Stimulated activated CD8-positive, alpha-beta memory T cell treated with anti-CD3 and anti-CD28 coated beads, Interleukin-15, amount 100 ng/mL, for 24 hours (primary cell): Measurements from ENCODE around the gene GPX4.

Experiments used
- DNase-seq: peaks from one replicate; pipeline ENCODE4 v3.0.0-alpha.2; 2020; ENCODE audit warnings: low read depth

The GPX4 gene

DNA sequence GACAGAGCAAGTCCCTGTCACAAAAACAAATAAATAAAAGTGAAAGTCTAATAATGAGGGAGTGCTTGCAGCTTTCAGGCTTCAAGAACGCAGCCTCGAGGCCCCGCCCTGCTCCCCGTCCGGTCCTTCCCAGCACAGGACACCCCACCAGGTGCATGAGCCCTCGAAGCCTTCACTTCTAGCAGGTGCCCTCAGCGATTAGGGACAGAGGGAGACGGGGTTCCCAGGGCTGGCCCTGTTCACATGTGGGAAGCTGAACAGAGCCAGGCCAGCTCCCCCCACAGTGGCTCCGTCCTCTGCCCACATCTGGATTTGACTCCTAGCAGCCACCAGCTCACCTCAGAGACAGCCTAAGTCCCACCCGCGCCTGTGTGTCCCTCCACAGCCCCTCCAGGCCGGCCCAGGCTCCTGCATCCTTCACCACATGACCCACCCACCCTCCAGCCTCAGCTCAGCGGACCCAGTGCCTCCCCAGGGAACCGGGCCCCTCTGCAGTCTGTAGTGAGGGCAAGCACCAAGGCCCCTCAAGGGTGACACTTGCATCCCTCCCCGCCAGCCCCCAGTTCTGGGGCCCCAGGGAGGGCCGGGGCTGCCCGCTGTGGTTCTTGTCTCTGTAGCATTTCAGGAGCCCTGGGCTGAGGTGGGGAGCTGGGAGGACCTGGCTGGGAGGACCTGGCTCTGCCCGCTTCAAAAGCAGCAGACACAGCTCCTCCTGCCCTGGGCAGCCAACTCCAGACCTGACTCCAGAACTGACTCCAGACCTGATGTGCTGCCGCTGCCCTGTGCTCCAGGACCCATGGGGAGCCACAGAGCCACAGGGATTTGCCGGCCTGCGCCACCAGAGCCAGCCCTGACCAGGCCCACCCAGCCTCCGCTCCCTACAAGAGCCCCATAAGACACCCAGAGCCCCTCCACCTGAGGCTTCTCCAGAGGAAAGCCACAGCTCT is 27.2 kb downstream of the GPX4 start:
- no peak for DNase-seq

DNA sequence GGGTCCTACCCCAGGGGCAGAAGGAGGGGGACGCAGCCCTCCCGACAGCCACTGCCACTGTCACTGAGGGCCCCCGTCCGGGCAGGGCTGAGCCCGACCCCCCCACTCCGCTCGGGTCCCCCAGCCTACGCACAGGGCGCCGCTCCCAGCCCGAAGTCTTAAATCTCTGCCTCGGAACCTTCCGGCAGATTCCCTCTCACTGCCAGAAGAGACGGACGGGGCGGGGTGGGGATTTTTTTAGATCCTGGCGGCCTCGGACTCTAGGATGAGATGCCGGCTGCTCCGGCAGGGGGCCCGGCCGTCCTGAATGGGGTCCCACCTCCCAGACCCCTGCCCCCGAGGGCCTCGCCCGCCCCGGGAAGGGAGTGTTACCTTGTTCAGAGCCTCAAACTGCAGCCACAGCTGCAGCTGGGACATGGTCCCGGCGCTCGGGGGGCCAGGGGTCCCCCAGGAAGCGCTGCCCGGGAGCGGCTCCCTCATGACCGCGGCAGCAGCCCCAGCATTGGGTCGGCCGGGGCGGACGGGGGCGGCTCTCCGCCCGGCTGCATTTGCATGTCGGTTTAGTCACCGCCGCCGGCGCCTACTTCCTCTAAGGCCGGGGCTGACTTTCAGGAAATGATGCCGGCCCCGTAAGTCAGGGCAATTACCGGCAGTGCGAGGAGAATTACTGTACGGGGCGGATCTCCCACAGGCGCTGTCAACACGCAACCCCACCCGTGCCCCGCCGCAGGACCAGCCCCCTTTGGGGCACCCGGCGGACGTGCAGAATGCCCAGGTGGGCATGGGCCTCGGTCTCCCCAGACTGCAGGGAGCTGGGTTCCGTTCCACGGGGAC is 28.1 kb downstream of the GPX4 start:
- peak; percentile 70 for DNase-seq

DNA sequence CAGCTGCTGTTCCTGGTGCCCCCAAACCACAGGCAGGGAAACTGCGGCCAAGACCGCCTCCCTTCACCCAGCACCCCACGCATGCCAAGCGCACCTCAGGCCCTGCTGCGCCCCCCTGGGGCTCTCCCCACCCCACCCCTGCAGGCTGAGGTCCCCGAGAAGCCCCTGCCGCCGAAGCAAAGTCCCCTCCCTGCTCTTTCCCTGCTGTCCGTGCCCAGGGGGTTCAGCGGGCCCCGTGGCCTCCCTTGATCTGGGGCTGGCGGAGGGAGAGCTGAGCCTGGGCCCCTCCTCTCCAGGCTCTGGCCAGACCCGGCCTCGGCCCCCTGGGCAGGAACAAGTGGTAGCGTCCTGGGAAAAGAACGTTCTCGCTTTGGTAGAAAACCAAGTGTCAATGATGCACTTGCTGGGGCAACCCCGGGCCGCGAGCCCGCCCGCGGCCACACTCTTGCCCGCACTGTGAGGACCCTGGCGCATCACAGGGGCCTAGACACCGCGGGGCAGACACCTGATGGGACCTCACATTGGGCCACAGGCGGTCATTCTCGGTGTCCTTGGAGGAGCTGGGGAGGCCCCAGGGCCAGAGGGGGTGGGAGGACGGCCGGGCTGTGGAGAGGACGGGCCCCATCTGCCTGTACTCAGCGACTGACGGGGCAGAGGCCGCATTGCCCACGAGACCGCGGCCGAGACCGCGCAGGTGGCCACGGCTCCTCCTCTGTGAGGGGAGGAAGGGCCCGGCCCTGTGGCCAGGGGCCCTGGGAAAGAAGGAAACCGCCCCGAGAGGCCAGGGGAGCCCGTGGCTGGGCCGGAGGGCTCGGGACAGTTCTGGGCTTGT is 29.0 kb downstream of the GPX4 start:
- DNase-seq, result no peak

DNA sequence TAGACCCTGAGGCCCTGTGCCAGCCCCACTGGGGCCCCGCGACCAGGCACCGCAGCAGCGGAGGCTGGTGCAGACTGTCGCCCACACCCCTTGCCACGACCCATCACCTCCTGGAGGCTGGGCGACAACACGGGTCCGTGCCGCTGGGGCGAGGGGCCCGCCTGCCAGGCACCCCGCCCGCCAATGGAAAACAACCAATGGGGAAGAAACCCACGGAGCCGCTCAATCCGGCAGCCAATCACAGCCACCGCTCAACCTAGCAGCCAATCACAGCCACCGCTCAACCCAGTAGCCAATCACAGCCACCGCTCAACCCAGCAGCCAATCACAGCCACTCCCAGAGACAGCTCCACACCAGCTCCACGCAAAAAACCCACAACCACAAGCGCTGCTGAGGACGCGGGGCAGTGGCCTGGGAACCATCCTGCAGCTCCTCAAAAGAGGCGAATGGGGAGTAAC is 29.7 kb downstream of the GPX4 start:
- DNase-seq, result no peak

DNA sequence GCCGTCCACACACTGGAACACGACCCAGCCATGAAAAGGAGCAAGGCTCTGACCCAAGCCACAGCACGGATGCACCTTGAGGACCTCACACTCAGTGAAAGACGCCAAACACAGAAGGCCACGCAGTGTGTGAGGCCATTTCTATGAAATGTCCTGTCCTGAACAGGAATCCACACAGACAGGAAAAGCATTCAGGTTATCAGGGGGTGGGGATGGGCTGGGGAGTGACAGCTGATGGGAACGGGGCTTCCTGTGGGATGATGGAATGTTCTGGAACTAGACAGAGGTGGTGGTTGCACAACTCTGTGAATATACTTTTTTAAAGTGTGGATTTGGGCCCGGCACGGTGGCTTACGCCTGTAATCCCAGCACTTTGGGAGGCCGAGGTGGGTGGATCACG is 30.6 kb downstream of the GPX4 start:
- no peak for DNase-seq

DNA sequence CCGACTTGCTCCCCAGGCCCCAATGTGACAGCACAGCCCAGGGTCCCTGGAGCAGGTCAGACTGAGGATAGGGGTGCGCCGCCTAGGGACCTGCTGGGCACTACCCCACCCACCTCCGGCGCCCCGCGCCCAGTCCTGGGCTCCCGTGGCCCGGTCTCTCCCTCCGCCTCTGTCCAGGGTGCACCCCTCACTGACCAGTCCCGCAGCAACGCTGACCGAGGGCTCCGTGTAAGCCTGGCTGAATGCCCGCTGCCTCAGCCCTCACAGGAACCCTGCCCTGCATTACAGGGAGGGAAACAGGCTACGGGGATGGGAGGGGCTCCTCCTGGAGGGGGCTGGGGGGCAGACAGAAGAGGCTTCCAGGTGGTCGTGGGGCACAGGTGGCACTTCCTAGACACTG is 31.7 kb downstream of the GPX4 start:
- DNase-seq, result no peak

DNA sequence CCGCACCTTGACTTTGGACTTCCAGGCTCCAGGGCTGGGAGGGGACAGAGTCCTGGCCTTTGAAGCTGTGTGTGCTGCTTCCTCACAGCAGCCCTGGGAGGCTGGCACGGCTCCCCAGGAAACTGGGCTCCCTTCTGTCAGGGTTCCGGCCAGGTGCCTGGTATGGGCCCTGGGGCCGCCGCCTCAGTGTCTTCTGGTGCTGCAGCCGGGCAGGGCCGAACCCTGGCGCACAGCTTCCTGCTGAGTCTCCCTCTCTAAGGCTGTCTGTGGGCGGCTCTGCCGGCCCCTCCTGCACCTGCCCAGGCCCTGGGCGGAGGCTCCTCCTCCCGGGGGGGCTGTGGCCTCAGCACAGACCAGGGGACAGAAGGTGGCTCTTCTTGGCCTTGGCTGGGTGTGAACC is 32.4 kb downstream of the GPX4 start:
- no peak for DNase-seq

DNA sequence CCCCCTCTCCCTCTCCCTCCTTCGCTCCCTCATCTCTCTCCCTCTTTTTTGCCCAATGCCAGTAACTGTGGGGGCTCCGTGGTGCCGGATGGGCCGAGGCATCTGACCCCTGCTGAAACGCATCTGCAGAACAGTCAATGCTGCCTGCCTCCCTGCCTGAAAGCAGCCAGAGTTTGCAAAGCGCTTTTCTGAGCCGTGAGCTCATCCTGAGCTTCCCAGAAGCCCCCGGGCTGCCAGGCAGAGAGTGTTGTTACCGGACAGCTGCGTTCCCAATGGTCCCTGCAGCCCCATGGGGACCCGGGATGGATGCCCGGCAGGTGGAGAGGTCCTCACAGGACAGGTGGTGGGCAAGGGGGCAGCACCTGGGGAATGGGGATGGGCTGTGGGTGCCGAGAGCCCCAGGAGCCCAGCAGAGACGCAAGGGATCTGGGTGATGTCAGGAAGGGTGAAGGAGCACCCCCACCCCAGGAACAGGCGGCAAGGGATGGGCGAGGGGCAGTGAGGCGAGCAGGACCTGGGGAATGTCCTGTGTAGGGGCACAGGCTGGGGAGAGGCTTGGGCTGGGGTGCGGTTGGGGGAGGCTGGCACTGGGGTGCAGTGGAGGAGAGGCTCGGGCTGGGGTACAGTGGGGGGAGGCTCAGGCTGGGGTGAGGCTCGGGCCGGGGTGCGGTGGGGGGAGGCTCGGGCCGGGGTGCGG is 33.0 kb downstream of the GPX4 start:
- DNase-seq, result no peak

DNA sequence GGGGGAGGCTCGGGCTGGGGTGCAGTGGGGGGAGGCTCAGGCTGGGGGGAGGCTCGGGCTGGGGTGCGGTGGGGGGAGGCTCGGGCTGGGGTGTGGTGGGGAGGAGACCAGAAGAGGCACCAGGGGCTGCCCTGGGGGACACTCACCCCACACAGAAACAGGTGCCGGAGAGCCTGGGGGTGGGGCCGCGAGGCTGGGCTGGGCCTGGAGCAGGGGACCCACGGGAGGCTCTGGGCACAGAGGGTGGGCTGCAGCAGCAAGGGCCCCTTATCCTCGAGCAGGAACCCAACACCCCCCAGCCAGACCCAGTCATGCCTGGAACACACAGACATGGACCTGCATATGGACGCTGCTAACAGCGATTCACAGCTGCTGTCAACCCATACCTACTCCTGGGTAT is 34.3 kb downstream of the GPX4 start:
- DNase-seq, result no peak

DNA sequence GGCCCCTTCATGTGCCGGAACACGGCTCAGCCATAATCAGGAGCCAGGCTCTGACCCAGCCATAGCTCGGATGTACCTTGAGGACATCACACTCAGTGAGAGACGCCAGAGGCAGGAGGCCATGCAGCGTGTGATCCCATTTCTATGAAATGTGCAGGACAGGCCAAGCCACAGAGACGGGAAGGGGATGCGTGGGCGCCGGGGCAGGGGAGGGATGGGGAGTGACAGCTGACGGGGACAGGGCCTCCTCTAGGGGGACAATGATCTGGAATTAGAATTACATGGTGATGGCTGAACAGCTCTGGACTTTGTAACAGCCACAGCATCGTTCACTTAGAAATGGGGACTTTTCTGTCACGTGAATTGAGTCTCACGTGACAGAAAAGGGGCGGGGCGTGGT is 35.3 kb downstream of the GPX4 start:
- DNase-seq, result no peak

DNA sequence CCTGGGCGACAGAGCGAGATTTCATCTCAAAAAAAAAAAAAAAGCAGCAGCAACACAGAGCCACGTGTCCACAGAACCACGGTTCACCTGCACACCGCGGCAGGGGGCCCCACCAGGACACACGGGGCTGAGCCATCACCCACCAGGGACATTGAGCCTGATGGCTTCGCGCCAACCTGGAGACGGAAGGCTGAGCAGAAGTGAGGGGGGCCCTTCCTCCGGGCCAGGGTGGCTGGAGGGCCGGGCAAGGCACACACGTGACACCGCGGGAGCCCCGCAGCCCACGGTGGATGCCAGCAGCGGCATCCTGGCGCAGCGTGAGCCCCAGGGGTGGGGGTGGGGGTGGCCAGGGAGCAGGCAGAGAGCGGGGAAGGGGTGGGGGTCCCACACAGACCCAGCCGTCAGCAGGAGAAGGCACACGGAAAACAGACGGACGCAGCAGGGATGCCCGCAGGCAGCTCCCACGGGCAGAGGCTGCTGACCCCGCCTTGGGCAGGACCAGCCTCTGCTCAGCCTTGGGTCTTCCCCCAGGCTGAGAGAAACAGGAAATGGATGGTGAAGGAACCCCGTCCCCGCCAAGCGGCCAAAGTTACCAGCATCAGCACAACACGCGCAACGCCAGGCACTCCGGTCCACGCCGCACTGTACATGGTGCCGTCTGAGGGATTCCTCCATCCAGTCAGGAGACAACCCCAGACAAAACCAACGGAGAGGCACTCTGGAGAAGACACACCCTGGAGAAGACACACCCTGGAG is 36.7 kb downstream of the GPX4 start:
- DNase-seq, result no peak

DNA sequence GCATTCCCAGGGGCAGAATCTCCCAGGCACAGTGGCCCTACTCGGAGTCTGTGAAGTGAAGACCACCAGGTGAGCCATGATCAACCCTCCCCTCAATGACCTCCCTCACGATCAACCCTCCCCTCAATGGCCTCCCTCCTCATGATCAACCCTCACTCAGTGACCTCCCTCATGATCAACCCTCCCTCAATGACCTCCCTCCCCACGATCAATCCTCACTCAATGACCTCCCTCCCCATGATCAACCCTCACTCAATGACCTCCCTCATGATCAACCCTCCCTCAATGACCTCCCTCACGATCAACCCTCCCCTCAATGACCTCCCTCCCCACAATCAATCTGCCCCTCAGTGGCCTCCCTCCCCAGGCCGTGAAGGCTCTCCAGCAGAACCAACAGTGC is 38.1 kb downstream of the GPX4 start:
- DNase-seq, result no peak

DNA sequence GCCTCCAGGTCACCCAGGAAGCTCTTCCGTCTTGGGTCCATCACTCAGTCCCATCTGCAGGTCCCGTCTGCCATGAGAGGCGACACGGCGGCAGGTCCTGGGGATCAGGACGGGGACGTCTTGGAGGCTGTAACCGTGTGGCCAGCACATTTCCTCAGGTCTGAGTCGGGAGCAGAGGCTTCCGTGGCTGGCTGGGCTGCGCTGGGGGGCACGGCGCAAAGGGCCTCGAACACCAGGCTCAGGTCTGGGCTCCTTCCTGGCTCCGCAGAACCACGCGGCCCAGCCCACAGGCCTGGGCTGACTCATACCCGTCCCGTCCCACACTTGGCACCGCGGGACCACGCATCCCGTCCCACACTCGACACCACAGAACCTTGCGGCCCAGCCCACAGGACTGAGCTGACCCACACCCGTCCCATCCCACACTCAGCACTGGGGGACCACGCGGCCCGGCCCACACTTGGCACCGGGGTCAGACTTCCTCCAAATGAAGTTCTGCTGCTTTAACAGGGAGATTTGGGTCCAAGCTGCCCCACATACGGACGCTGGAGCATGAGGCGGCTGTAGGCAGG is 40.1 kb downstream of the GPX4 start:
- no peak for DNase-seq

DNA sequence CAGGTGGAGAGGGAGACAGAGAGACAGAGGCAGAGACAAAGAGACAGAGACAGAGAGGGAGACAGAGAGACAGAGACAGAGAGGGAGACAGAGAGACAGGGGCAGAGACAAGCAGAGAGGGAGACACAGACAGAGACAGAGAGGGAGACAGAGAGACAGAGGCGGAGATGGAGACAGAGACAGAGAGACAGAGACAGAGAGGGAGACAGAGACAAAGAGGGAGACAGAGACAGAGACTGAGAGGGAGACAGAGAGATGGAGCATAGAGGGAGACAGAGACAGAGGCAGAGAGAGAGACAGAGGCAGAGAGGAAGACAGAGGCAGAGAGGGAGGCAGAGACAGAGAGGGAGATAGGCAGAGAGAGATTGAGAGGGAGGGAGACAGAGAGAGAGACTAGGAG is 40.9 kb downstream of the GPX4 start:
- DNase-seq, result no peak

DNA sequence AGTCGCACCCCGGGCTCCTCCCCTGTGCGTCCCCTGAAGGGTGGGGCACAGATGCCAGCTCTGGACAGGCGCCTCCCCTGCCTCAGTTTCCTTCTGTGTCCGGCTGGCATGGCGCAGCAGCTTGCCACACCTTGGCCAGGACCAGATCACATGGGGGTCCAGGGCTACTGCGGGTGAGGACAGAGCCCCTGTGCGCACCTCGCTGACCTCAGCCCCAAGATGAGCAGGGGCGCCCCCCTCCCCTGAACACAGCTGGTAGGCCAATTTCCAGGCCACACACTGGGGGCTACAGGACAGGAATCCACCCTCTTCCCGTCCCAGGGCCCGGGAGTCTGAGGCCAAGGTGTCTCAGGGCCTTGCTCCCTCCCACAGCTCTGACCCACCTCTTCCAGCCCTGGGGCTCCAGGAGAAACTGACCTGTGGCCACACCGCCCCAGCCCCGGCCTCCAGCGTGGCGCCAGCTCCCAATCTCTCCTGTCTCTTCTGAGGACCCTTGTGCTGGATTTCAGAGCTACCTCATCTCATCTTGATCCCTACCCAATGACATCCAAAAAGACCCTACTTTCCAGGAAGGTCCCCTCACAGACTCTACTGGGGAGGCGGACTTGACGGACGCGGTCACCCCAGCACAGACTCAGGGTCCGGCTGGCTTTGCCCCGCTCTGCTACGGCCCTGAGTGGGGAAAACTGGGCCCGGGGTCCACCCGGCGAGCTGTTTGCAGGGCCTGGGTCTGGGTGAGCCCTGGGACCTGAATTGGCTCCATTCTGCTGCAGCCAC is 42.0 kb downstream of the GPX4 start:
- no peak for DNase-seq

DNA sequence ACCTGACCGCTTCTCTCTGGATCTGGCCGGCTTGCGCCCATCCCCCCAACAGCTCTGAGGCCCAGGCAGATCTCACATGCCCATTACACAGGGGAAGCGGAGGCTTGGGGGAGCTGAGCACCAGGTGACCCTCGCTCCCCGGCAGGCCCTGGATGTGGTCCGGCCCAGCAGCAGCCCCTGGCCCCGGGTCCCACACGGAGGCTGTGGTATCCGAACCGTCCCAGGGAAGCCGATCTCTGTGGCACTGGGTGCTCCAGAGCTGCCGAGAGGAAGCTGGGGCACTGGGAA is 42.6 kb downstream of the GPX4 start:
- no peak for DNase-seq

DNA sequence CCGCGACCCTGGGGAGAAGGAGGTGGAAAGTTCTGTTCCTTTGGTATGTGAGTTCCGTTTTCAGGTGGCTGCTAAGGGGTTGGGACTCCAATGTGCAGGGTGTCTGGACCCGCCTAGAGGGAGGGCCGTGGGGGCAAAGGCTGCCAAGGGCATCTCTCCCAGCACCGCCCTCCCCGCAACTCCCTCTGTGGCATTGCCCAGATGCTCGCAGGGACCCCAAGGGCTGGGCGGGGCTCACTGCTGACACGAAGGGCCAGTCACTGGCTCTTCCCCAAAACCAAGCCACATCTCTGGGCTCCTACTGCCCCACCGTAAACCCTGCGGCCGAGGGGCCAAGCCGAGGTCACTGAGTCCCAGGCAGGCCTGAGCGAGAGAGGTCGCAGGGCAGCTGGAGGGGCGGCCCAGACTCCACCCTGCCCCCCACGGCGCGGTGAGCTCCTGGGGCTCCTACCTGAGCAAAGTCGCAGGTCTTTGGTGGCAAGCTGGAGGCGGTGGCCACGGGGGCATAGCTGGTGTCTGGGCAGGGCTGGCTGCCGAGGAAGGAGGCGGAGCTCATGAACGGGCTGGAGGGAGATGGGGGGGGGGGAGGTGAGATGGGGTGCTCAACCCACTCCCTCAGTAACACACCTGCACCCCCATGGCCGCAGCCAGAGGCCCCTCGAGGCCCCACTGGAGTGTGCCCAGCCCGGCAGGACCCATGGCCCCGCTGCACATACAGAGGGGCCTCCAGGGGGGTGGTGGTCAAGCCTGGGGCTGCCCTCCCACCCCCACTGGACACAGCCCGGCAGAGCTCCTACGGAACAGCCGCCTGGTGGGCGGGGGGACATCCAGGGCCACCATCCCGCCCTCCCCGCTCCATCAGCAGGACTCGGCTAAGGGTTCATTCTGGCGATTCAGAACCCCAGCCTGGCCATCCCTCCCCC is 43.3 kb downstream of the GPX4 start:
- no peak for DNase-seq

DNA sequence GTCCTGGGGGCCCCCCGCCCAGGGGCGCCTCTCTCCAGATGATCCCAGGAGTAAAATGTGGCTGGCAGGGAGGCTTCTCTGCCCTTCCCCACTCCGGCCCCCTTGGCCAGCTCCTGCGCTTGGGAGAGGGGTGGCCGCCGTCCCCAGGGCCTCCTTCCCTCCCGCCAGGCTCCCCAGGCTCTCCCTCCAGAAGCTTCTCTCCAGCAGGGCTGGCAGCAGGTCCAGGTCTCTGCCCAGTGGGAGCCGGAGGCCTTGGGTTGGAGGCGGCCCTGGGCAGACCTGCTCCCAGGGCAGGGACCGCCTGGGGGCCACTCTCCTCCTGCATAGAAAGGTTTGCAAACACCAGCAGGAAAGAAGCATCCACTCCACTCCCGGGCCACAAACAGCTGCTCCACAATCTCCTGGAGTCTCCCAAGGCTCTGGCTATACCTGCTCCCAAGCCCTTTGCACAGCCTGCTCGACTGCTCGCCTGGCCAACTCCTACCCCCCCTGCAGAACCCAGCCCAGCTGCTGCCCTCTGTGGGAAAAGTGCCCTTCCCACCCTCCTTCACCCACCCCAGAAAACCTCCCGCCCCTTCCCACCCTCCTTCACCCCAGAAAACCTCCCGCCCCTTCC is 44.2 kb downstream of the GPX4 start:
- DNase-seq, result no peak
